Effector memory CD4-positive, alpha-beta T cell (primary cell): ENCODE results near the gene SNX22.
A peak's percentile ranks its signal among the peaks of the same experiment; 100 is the strongest.

Experiments
- DNase-seq, 3 donors: peaks; one replicate each; pipeline ENCODE4 v3.0.0-alpha.2; 2020
- H3K27ac ChIP-seq: 2 replicates; pipeline ENCODE4 v1.7.0; 2013; ENCODE audit warnings: mild to moderate bottlenecking, low read length, moderate library complexity; ENCODE audit not compliant: insufficient read depth, poor library complexity, severe bottlenecking
- H3K27me3 ChIP-seq: replicated peaks from 2 replicates; pipeline ENCODE4 v1.7.0; 2013; ENCODE audit warnings: mild to moderate bottlenecking, low read length; ENCODE audit not compliant: insufficient read depth, control insufficient read depth, poor library complexity, severe bottlenecking
- H3K36me3 ChIP-seq: 2 replicates; pipeline ENCODE4 v1.7.0; 2013; ENCODE audit warnings: mild to moderate bottlenecking, low read length, moderate library complexity; ENCODE audit not compliant: control insufficient read depth, insufficient read depth
- H3K4me1 ChIP-seq: 2 replicates; pipeline ENCODE4 v1.7.0; 2013; ENCODE audit warnings: low read length, mild to moderate bottlenecking; ENCODE audit not compliant: control insufficient read depth, insufficient read depth, poor library complexity, severe bottlenecking
- H3K4me3 ChIP-seq: 2 replicates; pipeline ENCODE4 v1.7.0; 2013; ENCODE audit warnings: low read length, low read depth, mild to moderate bottlenecking; ENCODE audit not compliant: insufficient read depth, poor library complexity, severe bottlenecking
- H3K9me3 ChIP-seq: 2 replicates; pipeline ENCODE4 v1.7.0; 2013; ENCODE audit warnings: mild to moderate bottlenecking, low read length, moderate library complexity; ENCODE audit not compliant: control insufficient read depth

The SNX22 gene

DNA sequence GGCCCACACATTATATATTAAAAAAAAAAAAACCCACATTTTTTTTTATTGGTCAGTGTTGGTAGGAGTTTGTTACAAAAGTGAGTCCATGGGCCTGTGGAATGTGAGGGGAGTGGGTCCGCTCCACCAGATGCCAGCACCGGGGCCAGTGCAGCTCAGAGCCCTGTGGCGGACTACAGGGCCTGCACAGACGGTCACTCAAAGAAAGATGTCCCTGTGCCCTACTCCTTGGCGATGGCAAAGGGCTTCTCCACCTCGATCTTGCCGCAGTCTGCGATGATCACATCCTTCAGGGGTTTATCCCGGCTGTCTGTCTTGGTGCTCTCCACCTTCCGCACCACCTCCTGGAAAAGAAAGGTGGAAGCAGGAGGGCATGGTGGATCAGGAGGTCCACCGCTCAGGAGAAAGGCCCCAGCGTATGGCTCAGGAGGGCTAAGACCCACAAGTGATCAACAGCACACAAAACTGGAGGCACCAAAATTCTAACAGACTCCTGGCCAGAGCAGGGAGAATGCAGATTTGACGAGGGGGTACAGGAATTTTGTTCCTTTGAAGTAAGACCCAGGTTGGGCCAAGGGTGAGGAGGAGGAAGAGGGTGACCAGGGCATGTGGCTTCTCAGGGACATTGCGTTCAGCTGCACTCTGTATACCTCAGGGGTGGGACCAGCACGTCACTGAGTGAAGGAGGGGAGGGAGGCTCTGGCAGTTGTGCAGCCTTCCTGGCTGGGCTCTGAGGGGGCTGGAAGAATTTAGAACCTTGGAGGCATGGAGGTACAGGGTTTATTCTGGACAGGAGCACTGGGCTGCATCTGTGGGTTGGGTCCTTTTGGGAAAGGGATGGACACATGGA lies 4.5 kb downstream of the SNX22 start:
- Histone ChIP-seq H3K9me3 (no peaks in the 10 kb centered on the region), H3K4me3 (no peak overlapping the region), H3K27me3 (peaks cover 12% of the 10 kb centered on the region), H3K36me3 (peaks cover 59% of the 10 kb centered on the region), H3K4me1 (peaks cover 29% of the 10 kb centered on the region), H3K27ac (no peak overlapping the region)
- no peak for DNase-seq

DNA sequence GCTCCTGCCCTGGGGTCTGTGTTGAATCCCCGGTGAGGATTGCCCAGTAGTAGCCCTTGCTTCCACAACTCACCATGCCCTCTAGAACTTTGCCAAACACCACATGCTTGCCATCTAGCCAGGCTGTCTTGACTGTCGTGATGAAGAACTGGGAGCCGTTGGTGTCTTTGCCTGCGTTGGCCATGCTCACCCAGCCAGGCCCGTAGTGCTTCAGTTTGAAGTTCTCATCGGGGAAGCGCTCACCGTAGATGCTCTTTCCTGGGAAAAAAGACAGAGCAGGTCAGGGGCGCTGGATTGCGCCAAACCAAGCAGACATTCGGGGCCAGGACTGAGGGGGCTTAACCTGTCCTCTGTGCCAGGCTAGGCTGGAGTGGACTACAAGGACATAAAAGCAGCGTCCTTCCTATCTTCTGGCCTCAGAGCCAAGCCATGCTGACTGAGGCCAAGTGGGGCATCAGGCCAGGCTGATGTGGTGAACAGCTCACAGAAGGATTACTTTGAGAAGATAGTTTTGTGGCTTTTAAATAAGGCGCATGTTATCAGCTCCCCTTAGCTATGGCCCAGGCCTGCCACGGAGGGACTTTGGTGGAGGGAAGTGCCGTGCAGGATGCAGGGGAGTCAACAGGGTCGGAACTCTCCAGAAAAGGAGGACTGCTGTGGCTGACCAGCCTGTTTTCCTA lies 5.3 kb downstream of the SNX22 start:
- no peak overlapping the region for H3K27ac ChIP-seq
- no peaks in the 10 kb centered on the region for H3K9me3 ChIP-seq
- peaks cover 9% of the 10 kb centered on the region for H3K27me3 ChIP-seq
- no peak for DNase-seq
- H3K36me3 ChIP-seq: peaks cover 59% of the 10 kb centered on the region
- no peak overlapping the region for H3K4me3 ChIP-seq
- H3K4me1 ChIP-seq: peaks cover 30% of the 10 kb centered on the region

DNA sequence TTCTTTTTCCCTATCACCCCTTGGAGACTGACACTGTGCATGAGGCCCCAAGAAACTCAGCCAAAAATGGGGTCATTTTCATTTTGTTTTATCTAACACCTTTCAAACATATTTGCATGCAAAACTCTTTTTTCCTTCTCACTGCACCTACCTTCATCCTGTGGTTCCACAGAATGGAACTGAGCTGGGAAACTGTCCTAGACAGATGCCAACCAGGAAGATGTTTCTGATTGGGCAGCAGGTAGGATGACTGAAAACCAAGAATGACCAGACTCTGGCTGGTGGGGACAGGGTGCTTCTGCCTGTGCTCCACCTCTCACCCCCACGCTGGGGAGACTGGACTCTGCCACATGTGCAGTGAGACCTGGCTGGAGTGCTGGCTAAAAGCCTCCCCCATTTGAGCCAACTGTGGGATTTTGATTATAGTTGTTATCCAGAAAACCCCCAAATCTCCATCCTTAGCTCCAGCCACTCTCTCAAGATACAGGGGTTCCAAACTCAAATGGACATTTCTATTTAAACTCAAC lies 6.1 kb downstream of the SNX22 start:
- Histone ChIP-seq H3K9me3 (no peaks in the 10 kb centered on the region), H3K36me3 (peaks cover 59% of the 10 kb centered on the region), H3K4me3 (no peak overlapping the region), H3K4me1 (peaks cover 29% of the 10 kb centered on the region), H3K27ac (no peak overlapping the region), H3K27me3 (peaks cover under 1% of the 10 kb centered on the region)
- no peak for DNase-seq

DNA sequence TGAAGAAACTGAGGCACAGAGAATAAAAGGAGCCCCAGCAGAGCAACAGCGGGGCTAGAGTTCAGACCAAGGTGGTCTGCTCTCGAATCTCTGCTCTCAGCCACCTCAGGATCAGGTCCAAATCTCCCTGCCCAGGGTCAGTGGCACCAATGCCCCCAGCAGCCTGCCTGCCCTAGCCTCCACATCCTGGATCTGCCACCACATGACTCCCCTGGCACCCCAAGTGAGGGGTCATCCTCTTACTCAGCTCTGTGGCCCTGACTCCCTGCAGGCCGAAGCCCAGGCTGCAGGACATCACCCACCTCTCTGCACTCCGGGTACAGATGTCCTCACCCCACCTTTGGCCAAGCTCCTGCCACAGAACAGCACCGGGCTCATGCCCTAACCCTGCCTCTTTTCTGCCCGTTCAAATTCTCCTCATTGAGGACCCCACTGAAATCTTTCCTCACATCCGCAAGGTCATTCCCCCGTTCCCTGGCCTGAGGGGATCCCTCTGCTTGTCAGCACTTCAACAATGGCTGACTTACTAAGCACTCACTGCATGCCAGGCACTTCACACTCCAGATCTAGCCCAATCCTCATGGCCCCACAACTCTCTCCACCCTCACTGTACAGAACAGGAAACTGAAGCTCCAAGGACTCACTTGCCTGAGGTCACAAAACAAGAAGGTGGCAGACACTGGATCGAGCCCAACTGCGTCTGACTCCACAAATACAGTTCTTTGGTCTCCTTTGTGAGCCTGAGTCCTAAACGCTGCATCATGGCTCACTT lies 7.0 kb downstream of the SNX22 start:
- no peaks in the 10 kb centered on the region for H3K9me3 ChIP-seq
- H3K4me1 ChIP-seq: peaks cover 20% of the 10 kb centered on the region
- H3K4me3 ChIP-seq: no peak overlapping the region
- H3K27me3 ChIP-seq: no peaks in the 10 kb centered on the region
- no peak for DNase-seq
- H3K36me3 ChIP-seq: peaks cover 59% of the 10 kb centered on the region
- H3K27ac ChIP-seq: no peak overlapping the region

DNA sequence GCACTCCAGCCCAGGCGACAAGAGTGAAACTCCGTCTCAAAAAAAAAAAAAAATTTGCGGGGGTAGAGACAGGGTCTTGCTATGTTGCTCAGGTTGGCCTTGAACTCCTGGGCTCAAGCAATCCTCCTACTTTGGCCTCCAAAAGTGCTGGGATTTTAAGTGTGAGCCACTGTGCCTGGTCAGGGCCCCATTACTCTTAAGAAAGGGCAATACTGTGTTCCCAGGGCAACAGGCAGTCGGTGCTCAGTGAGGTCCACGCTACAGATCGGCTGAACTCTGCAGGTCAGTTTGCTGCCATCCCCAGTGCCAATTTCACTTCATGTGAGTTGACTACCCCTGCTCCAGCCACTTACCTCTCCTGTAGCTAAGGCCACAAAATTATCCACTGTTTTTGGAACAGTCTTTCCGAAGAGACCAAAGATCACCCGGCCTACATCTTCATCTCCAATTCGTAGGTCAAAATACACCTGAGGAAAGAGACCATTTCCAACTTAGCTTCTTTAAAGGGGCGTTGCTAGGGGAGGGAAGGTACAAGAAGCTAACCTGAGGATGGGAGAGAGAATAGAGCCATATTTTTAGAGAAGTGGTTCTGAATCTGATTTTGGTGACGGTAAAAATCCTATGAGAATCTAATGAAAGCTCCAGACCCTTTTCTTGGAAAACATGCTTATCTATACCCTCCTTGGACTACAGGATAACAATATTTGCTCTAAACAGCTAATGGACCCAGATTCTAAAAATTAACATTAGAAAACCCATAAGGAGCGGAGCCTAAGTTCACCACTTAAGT lies 10.4 kb downstream of the SNX22 start:
- peak overlapping the region; percentile 93 for H3K27ac ChIP-seq
- H3K36me3 ChIP-seq: peaks cover 36% of the 10 kb centered on the region
- peaks cover 20% of the 10 kb centered on the region for H3K4me1 ChIP-seq
- DNase-seq: no peak
- H3K4me3 ChIP-seq: peak overlapping the region; percentile 90
- H3K27me3 ChIP-seq: no peaks in the 10 kb centered on the region
- H3K9me3 ChIP-seq: no peaks in the 10 kb centered on the region

DNA sequence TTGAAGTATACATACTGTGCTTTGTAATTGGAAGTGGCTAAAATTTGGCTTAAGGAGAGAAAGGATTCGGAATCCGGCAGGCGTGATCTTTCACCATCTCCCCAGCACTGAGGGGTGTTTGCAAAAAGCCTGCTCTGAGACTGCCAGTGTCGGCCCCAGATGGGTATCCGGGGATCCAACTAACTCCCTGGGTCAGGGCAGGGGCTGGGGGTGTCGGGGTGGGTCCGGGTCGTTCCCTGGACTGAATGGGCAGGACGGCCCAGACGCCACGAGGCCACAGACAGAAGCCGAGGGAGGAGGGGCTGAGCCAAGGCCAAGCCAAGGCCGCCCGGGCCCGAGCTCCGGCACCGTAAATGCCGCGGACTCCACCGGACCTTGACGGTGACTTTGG lies 10.9 kb downstream of the SNX22 start:
- no peaks in the 10 kb centered on the region for H3K27me3 ChIP-seq
- H3K4me3 ChIP-seq: peak overlapping the region; percentile 90
- H3K36me3 ChIP-seq: peaks cover 30% of the 10 kb centered on the region
- no peaks in the 10 kb centered on the region for H3K9me3 ChIP-seq
- peak overlapping the region; percentile 93 for H3K27ac ChIP-seq
- no peak for DNase-seq
- peaks cover 20% of the 10 kb centered on the region for H3K4me1 ChIP-seq

DNA sequence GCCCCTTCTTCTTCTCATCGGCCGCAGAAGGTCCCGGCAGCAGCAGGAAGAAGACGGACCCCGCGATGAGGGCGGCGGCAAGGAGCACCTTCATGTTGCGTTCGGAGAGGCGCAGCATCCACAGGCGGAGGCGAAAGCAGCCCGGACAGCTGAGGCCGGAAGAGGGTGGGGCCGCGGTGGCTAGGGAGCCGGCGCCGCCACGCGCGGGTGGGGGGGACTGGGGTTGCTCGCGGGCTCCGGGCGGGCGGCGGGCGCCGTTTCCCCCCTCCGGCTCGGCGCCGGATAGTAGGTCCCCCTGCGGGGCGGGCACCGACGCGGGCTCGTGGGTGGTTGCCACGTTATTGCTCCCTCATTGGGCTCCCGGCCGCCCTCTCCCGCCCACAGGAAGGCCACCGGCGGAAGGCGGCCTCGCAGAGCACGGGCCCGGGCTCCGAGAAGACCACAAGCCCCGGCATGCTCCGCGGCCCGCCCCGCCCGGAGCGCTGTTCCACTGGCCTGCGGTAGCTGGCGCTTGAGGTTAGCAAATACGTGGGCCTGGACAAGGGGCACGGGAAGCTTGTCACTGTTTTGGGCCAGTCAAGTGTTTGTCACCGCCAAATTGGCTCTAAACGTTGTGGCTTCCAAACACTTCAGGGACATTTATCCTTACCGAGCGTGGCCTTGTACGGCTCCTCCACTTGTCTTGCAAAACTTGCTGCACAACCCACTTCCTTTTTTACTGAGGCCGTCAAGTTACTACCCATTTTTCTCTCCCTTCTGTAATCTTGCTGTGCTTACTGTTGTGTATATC lies 11.5 kb downstream of the SNX22 start, which contains the start of gene PPIB:
TSS of gene PPIB (minus strand) at position 154 of the 790 bp plus-strand sequence. CDS start at position 118, 36 bp downstream.
- Histone ChIP-seq H3K4me3 (peak within 1 kb of the TSS; percentile 90), H3K27me3 (no peaks in the 10 kb centered on the region), H3K36me3 (peaks cover 24% of the 10 kb centered on the region), H3K4me1 (peaks cover 20% of the 10 kb centered on the region), H3K9me3 (no peaks in the 10 kb centered on the region), H3K27ac (peak within 1 kb of the TSS; percentile 93)
- peak; percentile 93 to 94 (median 94) for DNase-seq

DNA sequence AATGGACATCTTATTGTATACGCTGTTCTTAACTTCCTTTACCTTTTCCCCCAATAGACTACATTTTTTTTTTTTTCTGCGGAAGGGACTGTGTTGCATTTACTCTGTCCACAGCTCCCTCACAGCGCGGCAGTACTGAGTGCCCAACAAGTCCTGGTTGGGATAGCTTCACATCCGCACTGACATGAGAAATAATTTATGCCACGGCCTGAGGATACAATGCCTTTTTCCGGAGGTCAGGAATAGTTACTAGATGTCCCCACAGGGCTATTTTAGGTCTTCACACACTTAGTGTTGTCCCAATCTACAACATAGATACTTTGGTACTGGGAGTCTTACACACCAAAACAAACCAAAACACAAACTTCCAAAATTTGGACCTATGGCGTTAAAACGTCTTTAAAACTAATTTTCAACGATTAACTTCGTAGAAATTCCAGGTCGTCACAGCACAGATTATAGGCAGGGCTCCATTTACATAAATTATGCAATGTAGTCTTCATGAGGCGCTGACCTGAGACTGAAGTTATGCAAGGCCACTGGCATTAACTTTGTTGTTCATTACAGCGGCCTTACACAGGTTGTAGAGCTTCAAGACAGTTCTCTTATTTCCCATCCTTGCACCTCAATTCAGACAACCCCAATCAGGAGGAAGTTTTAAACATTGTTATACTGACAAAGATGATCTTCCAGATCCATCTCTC lies 12.3 kb downstream of the SNX22 start:
- Histone ChIP-seq H3K9me3 (no peaks in the 10 kb centered on the region), H3K4me3 (peak overlapping the region; percentile 46), H3K4me1 (peaks cover 20% of the 10 kb centered on the region), H3K36me3 (peaks cover 16% of the 10 kb centered on the region), H3K27me3 (no peaks in the 10 kb centered on the region), H3K27ac (peak overlapping the region; percentile 72)
- DNase-seq: no peak
